ENCODE measurements around the gene SPANXN1. TPM values are rescaled to one million over a fixed set of nuclear protein-coding genes. Genes with fewer than 3 reads are reported as not detected.
"Not testable (repeated sequence)": the region's sequence is repeated elsewhere in the genome, so short reads cannot be mapped to it uniquely, and the experiment has no call there.

SPANXN1 gene
- polyA plus RNA-seq (2011; rRNA removed) (not detected in 2 replicates), polyA minus RNA-seq (2011; rRNA and poly(A)+ RNA removed) (not detected in 2 replicates)

- H3K27ac ChIP-seq (ENCODE audit: low read depth, low read length); POLR2A ChIA-PET; H3K9me3 ChIP-seq (ENCODE audit: control insufficient read depth, insufficient read depth, low read length); DNase-seq (ENCODE audit: low read depth, low spot score); CTCF ChIA-PET; H3K4me3 ChIP-seq (ENCODE audit: low read depth, low read length); H3K27me3 ChIP-seq (ENCODE audit: control insufficient read depth, insufficient read depth, low read length): not testable (repeated sequence)
Measured at GRCh38 chrX:145247203-145247602, at the start of gene SPANXN1. Gene SPANXN1 (plus strand): TSS chrX:145247503. CDS start chrX:145247587, 84 bp downstream.

GRCh38 chrX:145199078-145199477 lies 48.2 kb upstream of the SPANXN1 start:
- no peak for DNase-seq (ENCODE audit: low read depth, low spot score)
- TF ChIP-seq CTCF (IDR thresholded peaks at IDR 0.05; ENCODE audit: low read depth, low read length) = no peak
- ChIA-PET CTCF (no interaction called here), POLR2A (no interaction called here)
- H3K4me3 ChIP-seq (ENCODE audit: low read depth, low read length) = no peak overlapping the region
- no peaks in the 10 kb centered on the region for H3K27me3 ChIP-seq (ENCODE audit: control insufficient read depth, insufficient read depth, low read length)
- no peaks in the 10 kb centered on the region for H3K9me3 ChIP-seq (ENCODE audit: control insufficient read depth, insufficient read depth, low read length)
- no peak overlapping the region for H3K27ac ChIP-seq (ENCODE audit: low read depth, low read length)

- no peak for DNase-seq (ENCODE audit: low read depth, low spot score)
- no peak for TF ChIP-seq CTCF (IDR thresholded peaks at IDR 0.05; ENCODE audit: low read depth, low read length)
- Histone ChIP-seq H3K27me3 (ENCODE audit: control insufficient read depth, insufficient read depth, low read length) (no peaks in the 10 kb centered on the region), H3K9me3 (ENCODE audit: control insufficient read depth, insufficient read depth, low read length) (no peaks in the 10 kb centered on the region), H3K27ac (ENCODE audit: low read depth, low read length) (no peak overlapping the region), H3K4me3 (ENCODE audit: low read depth, low read length) (no peak overlapping the region)
- CTCF ChIA-PET = no interaction called here
- POLR2A ChIA-PET = no interaction called here
Measured at GRCh38 chrX:145213504-145213903, 33.8 kb upstream of the SPANXN1 start.

GRCh38 chrX:145292218-145292617 lies 44.9 kb downstream of the SPANXN1 start:
- POLR2A ChIA-PET = no interaction called here
- Histone ChIP-seq H3K27ac (ENCODE audit: low read depth, low read length) (no peak overlapping the region), H3K27me3 (ENCODE audit: control insufficient read depth, insufficient read depth, low read length) (no peaks in the 10 kb centered on the region), H3K4me3 (ENCODE audit: low read depth, low read length) (no peak overlapping the region), H3K9me3 (ENCODE audit: control insufficient read depth, insufficient read depth, low read length) (peaks cover 7% of the 10 kb centered on the region)
- DNase-seq (ENCODE audit: low read depth, low spot score) = no peak
- CTCF ChIA-PET = no interaction called here
- no peak for TF ChIP-seq CTCF (IDR thresholded peaks at IDR 0.05; ENCODE audit: low read depth, low read length)
